HepG2 (cell line): ENCODE measurements around the gene R3HDM4. TPM values are rescaled to one million over a fixed set of nuclear protein-coding genes. Genes with fewer than 3 reads are reported as not detected.

Experiments used
- NBN ChIP-seq: fragments of 450-650 bp; conservative IDR thresholded peaks from 2 replicates; pipeline ENCODE4 v1.6.1; 2017
- NR3C1 ChIP-seq: sonication (generic); formaldehyde crosslinking; IDR thresholded peaks from 2 replicates; pipeline ENCODE4 v1.4.0; 2020; ENCODE audit warnings: missing genetic modification reagents
- RAD21 ChIP-seq: fragments of 450-650 bp; formaldehyde crosslinking; IDR thresholded peaks from 2 replicates; pipeline ENCODE4 v1.5.0; 2020; ENCODE audit warnings: mild to moderate bottlenecking
- SRSF4 ChIP-seq: fragments of 200-400 bp; formaldehyde crosslinking; IDR thresholded peaks from one replicate; pipeline ENCODE4 v1.6.1; 2018; ENCODE audit warnings: mild to moderate bottlenecking, low read depth, low read length, moderate library complexity; ENCODE audit not compliant: poor library complexity, severe bottlenecking
- polyA plus RNA-seq, 8 experiments: library from polyadenylated mRNA; depleted of rRNA in 3 of 8; stranded (reverse) in 7 of 8; unstranded in 1 of 8; fragments of >200 nt; fragmentation: Illumina TruSeq in 4 of 8; extraction: Trizol in 4 of 8; gene quantifications; 2 replicates each; pipeline versions ENCODE4 v1.2.1 to v1.2.3, GENCODE V29; 2011 to 2016; ENCODE audit warnings: low read depth in 4 of 8, missing spikeins in 1 of 8, mixed read lengths in 1 of 8; ENCODE audit not compliant: insufficient read depth in 1 of 8
- total RNA-seq, 5 experiments: library from RNA; depleted of rRNA; stranded (reverse); fragments of >200 nt; fragmentation: Illumina TruSeq; extraction: Trizol; gene quantifications; 2 replicates each; pipeline ENCODE4 v1.2.3, GENCODE V29; 2016; ENCODE audit warnings: low read depth in 1 of 5
- TF ChIP-seq, protein P1 (sequence below): sonication (generic); formaldehyde crosslinking; IDR thresholded peaks from 2 replicates; pipeline ENCODE4 v1.4.0; 2020; ENCODE audit warnings: mild to moderate bottlenecking, missing genetic modification reagents
- TF ChIP-seq, protein P2 (sequence below): fragments of 450-650 bp; IDR thresholded peaks from 2 replicates; pipeline ENCODE4 v1.6.1; 2017
- TF ChIP-seq, protein P3 (sequence below): sonication (generic); formaldehyde crosslinking; IDR thresholded peaks from 2 replicates; pipeline ENCODE4 v1.4.0; 2020; ENCODE audit warnings: missing genetic modification reagents

Gene R3HDM4
- total and polyA plus RNA-seq, 2 of the 13 experiments (the other 11 are each of a cell fraction or from before 2014, with no cell fraction given) = 26.2 to 26.9 TPM

DNA sequence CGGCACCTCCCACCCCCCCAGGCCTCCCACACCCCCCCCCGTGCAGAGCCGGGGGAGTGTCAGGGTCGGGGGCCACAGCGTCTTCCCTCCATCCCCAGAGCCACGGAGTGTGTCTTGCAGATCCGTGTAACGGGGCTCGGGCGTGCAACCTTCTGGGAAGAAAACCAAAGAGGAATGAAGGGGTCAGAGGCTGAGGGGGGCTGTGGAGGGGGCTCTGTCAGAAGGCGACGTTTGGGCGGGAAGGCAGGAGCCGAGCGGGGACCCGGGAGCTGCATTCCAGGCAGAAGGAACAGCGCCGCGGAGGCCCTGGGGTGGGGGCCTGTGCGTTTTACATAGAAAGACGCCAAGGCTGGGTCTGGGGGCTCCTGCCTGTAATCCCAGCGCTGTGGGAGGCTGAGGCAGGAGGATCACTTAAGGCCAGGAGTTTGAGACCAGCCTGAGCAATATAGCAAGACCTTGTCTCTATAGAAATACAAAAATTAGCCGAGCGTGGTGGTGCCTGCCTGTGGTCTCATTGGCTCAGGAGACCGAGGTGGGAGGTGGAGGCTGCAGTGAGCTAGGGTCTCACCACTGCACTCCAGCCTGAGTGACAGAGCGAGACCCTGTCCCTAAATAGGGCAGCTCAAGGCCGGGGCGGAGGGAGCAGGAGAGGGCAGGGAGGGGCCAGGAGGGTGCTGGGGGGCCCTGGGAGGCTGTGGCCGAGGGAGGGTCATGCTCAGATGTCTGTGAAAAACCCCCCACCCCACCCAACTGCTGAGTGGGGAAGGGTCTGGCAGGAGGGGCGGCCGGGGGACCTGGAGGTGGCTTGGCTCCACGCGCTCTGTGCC is 40.6 kb upstream of the R3HDM4 start (continued):
- TF ChIP-seq, protein P1, sequence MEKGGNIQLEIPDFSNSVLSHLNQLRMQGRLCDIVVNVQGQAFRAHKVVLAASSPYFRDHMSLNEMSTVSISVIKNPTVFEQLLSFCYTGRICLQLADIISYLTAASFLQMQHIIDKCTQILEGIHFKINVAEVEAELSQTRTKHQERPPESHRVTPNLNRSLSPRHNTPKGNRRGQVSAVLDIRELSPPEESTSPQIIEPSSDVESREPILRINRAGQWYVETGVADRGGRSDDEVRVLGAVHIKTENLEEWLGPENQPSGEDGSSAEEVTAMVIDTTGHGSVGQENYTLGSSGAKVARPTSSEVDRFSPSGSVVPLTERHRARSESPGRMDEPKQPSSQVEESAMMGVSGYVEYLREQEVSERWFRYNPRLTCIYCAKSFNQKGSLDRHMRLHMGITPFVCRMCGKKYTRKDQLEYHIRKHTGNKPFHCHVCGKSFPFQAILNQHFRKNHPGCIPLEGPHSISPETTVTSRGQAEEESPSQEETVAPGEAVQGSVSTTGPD = no peak
- peak; percentile 7; the same call in 1 of the 2 replicates for TF ChIP-seq RAD21 (CRISPR knock-in tag)
- TF ChIP-seq, protein P2, sequence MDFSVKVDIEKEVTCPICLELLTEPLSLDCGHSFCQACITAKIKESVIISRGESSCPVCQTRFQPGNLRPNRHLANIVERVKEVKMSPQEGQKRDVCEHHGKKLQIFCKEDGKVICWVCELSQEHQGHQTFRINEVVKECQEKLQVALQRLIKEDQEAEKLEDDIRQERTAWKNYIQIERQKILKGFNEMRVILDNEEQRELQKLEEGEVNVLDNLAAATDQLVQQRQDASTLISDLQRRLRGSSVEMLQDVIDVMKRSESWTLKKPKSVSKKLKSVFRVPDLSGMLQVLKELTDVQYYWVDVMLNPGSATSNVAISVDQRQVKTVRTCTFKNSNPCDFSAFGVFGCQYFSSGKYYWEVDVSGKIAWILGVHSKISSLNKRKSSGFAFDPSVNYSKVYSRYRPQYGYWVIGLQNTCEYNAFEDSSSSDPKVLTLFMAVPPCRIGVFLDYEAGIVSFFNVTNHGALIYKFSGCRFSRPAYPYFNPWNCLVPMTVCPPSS = no peak
- TF ChIP-seq SRSF4 = no peak
- TF ChIP-seq, protein P3, sequence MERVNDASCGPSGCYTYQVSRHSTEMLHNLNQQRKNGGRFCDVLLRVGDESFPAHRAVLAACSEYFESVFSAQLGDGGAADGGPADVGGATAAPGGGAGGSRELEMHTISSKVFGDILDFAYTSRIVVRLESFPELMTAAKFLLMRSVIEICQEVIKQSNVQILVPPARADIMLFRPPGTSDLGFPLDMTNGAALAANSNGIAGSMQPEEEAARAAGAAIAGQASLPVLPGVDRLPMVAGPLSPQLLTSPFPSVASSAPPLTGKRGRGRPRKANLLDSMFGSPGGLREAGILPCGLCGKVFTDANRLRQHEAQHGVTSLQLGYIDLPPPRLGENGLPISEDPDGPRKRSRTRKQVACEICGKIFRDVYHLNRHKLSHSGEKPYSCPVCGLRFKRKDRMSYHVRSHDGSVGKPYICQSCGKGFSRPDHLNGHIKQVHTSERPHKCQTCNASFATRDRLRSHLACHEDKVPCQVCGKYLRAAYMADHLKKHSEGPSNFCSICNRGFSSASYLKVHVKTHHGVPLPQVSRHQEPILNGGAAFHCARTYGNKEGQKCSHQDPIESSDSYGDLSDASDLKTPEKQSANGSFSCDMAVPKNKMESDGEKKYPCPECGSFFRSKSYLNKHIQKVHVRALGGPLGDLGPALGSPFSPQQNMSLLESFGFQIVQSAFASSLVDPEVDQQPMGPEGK (CRISPR knock-in tag) = peak; percentile 77; the same call in 1 of the 2 replicates
- TF ChIP-seq NR3C1 (CRISPR knock-in tag) = no peak
- TF ChIP-seq NBN = no peak
